ENCODE data around the gene CDX1. TPM values are rescaled to one million over a fixed set of nuclear protein-coding genes. Genes with fewer than 3 reads are reported as not detected.

CDX1 gene
- total RNA-seq, 1 donor from 2014 or later: not detected

DNA sequence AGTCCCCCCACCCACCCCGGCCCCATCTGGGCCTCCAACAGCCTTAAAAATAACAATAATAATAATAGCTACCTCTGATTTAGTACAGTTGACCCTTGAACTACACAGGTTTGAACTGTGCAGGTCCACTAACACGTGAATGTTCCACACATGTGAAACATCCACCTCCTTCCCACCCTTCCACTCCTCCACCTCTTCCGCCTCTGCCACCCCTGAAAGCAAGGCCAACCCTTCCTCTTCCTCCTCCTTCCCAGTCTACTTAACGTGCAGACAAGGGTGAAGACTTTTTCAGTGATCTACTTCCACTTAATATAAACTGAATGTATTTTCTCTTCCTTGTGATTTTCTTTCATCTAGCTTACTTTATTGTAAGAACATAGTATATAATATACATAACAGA, 21.7 kb upstream of the CDX1 start:
- DNase-seq (ENCODE audit: low read depth in 2 of 2): no peak

DNA sequence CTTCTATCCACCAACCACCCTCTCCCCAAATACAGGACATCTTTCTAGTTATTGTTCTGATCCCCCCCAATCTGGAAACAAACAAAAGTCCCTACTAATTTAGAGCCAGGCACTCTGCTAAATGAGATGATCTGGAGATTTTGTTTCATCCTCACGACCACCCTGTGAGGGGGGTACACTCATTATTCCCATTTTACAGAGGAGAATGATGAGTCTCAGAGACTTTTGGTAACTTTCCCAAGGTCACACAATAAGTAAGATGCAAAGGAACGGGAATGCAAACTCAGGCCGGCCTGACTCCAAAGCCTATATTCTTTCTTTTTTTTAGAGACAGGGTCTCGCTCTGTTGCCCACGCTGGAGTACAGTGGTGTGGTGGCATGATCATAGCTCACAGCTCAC, 20.3 kb upstream of the CDX1 start:
- no peak for DNase-seq (ENCODE audit: low read depth in 2 of 2)

DNA sequence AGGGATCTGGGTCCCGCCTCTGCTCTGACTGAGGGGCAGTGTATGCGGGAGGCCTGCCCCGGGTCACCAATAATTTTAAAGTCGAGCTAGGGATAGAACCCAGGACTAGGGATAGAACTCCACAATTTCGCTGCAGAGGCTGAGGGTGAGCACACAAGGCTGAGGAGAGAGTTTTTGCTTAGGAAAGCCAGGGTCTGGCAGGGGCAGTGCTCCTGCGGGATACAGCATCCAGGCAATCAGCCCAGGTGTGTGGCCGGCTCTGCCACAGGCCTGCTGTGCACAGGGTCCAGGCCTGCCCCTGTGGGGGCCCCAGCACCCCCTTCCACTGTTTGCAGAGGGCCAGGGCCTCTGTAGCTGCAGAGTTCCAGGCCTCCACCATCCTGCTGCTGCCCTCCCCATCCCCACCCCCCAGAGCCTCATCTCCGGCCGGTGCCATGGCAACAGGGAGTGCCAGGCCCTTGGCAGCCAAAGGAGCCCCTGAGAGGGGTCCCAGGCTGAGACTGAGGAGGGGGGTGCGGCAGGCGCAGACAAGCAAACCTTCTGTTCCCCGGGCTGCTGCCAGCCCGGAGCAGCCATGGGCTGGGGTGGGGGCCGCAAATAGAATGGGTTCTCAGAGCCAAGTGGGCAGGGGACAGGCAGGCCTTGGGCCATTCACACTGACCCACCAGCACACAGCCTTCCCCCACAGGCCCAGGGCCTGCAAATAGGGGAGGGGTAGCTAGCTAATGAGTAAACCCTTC, 19.5 kb upstream of the CDX1 start:
- no peak for DNase-seq (ENCODE audit: low read depth in 2 of 2)

DNA sequence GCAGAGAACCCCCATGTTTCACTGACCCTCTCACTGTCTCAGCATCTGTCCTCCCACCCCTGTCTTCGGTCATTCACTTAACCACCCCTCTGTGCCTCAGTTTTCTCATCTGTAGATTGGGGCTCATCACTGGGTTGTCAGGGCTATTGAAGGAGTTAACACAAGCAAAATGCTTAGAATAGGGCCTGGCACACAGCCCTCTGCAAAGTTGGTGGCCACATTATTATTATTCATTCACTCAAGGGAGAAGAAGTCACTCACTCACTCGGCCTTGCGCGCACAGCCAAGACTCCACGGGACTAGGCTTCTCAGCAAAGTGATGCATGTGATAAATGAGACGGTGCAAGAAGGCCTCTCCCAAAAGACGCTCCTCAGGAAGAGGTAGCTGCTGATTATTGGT, 18.9 kb upstream of the CDX1 start:
- no peak for DNase-seq (ENCODE audit: low read depth in 2 of 2)

DNA sequence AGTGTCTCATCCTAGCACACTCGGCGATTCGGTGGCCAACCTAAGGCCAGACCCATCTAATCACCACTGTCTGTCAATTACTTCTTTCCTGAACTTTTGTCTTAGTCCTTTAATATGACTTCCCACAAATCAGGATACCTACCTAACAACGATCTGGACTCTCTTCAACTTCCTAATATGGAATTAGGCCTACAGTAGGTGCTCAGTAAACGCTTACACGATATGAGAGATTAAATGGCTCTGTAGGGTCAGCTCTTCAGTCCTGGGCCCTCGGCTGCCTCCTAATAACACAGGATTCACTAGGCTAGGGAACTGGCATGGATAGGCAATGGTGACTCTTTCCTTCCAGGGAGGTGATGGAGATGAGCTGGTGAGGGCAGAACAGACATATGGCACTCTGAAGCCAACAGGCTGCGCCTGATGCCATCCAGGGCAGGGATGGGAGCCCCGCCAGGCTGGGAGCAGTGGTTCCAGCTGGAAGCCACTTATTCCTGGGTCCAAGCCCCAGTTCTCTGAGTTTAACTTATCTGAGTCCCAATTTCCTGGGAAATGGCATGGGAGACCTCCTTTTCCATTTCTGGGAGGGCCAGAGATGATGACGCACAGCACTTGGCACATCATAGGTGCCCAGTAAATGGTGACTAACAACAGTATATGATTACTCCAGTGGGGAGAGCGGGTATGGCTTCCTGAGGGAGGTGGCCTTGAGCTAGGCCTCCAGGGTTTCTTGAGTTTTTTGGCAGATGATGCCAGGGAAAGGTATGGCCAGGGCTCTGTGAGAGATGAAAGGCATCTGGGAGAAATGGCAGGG, 18.3 kb upstream of the CDX1 start:
- DNase-seq (ENCODE audit: low read depth in 2 of 2): no peak

DNA sequence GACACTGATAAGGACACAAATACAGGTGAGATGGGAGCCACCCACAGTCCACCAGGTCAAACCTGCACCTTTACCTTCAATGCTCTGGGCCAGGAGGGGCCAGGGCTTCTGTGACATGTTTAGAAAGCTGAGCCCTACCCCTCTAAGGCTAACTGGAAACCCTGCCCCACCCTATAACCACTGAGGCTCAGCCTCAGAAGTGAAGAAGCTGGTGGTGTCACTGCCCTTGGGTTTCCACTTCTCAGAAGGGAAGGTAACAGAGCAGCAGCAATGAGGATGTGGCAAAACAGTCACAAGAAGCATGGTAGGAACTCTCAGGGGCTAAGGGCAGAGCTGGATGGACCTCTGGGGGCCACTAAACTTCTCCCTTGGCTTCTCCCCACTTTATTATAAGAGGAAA, 17.0 kb upstream of the CDX1 start:
- DNase-seq (ENCODE audit: low read depth in 2 of 2): no peak

DNA sequence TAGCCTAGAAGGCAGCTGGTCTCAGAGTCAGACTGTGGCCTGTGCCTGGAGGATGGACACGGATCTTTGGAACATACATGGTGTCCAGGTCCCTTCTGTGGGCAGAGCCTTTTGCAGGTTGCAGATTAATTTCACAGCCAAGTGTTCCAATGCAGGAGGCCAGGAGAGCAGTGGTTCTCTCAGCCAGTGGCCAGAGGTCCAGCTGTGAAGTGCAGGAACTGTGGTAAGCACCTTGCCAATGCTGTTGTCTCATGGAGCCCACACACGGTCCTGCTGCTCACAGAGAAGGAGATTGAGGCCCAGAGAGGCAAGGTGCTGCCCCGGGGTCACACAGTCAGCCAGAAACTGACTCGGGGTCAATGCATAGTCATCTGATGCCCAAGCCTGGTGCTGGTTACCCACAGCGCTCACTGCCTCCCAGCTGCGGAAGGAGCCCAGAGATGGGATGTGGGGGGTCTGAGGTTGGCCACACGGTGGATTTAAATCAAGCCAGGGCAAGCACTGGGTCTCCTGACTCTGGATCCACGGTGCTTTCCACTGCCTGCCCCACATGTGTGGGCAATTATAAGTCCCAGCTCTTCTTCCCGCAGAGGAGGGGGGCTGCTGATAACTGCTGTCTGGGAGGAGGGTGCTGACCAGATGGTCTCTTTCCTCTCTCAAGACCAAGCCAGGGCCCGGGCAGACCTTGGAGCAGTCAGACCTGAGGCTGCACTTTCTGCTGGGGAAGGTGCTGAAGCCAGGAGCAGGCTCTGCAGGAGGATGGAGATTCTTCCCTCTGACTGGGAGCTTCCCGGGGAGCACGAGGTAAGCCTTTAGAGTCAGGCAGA, 13.7 kb upstream of the CDX1 start:
- DNase-seq (ENCODE audit: low read depth in 2 of 2): no peak

DNA sequence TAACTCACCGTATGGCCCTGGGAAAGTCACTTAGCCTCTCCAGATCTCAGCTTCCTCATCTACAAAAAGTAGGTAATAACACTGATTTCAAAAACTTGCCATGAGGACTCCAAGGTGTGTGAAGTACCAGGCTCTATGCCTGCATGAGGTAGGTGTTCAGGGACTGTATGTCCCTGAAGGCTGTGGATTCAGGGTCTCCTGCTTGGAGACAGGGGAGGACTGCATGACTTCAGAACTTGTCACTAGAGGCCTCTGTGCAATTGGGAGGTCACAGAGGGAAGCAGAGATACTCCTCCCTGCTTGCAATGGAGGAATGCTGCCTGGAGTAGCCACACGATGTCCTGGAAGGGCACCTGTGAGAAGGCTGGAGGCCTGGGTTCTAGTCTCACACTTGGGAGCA, 13.1 kb upstream of the CDX1 start:
- no peak for DNase-seq (ENCODE audit: low read depth in 2 of 2)

DNA sequence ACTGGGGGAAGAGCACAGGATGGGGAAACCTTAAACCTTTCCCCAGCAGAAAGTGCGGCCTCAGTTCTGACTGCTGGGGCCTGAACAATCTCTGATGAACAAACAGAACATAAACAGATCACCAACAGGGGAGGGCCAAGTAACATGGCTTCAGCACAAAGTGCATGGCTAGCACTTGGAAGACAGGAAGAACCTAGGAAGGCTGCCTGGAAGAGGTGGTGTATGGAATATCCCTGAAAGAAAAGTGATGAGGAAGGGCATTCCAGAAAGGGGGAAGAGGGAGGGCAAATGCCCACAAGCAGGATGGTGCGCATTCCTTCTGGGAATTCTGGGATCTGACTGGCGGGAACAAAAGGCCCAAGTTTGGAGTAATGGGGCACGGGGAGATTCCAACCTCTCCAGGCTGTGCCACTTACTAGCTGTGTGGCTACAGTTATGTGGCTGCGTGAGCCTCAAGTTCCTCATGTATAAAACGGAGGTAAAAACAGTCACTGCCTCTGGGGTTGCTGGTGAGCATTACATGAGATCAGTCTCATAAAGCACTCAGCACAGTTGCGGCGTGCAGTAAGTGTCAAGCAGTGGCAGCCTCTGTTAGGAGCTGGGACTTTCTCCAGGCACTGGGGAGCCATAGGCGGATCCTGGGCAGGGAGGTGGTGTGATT, 12.5 kb upstream of the CDX1 start:
- no peak for DNase-seq (ENCODE audit: low read depth in 2 of 2)

DNA sequence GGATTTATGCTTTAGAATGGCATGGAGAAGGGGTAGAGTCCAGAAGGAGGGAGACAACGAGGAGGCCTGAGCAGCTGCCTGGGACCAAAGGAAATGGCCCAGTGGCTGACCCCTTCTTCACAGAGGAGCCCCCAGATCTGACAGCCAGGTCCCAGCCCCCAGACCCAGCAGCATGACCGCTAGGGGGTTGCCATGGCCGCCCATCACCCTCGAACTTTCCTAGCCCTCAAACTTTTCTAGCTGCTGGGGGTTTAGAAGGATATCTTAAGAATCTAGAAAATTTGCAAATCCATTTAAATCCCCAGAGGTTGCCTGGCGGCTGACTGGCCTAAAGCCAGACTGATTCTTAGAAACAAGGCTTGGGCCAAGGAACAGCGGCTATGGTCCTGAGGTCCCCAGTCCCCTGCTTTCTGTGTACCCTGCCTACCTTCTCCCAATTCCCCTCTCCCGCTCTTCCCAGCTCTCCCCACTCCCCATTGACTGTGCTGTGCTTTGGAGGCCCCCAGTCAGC, 11.9 kb upstream of the CDX1 start:
- no peak for DNase-seq (ENCODE audit: low read depth in 2 of 2)

DNA sequence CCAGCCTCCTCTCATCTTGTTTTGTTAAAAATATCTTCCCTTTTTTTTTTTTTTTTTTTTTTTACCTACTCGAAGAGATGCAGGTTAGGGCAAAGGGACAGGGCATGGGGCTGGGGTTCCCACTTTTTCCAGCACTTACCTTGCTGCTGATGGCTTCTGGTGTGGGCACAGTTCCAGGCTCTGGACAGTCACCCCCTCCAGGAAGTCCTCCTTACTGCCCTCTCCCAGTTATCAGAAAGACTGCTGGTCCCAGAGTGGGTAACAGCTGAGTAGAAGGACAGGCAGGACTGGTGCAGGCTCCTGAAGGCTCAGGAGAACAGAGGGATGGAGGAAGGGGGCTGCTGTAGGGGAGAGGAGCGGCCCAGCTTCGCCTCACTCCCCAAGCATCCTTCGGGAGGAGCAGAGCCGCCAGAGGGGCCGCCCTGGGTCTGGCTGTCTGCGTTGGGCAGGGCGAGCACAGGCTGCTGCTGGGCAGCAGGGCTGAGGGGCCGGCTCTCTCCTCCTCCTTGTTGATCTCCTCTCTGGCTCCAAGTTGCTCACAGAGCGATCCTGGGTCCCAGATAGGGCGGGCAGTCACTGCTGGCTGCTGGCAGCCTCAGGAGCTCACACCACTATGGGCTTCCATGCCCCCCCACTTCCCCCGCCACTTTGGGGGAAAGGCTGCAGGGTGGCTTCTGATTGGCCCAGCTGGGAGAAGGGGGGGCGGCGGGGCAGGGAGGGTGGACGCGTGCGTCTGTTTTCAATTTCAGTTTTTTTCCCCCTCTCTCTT, 11.1 kb upstream of the CDX1 start, which contains the start of gene PDGFRB:
TSS of gene PDGFRB (minus strand) at position 588 of the 769 bp plus-strand sequence. CDS start 18,798 bp downstream, outside the sequence.
- peak; percentile 48 to 55 for DNase-seq (ENCODE audit: low read depth in 2 of 2)

DNA sequence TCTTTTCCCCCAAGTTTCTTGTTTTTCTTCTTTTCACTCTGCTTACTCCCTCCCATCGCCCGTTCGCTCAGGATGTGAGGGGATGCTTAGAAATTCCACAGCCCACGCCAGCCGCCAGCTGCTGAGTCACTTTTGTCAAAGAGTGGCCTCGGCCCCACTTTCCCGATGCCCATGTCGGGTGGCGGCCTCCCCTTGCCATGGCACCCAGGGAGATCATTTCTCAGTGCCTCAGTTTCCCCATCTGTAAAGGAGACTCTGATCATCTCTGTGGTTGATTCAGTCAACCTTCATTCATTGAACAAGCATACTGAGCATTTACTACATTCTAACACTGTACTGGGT, 10.6 kb upstream of the CDX1 start:
- DNase-seq (ENCODE audit: low read depth in 2 of 2): no peak

DNA sequence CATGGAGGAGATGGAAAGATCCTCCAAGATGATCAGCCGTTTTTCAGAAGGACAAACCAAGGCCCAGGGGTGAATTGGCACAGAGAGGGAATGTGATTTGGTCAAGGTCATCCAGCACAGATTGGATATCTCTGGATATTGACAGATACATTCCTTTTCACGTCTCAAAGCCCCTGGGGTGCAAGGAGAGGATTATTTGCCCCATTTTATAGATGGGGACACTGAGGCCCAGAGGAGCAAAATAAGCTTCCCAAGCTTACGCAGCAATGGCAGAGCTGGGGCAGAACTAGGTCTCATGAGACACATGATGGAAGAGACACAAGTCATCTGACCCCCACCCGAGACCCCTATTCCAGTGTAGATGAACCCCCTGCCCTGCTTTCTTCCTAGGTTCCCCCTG, 10.0 kb upstream of the CDX1 start:
- DNase-seq (ENCODE audit: low read depth in 2 of 2): no peak

DNA sequence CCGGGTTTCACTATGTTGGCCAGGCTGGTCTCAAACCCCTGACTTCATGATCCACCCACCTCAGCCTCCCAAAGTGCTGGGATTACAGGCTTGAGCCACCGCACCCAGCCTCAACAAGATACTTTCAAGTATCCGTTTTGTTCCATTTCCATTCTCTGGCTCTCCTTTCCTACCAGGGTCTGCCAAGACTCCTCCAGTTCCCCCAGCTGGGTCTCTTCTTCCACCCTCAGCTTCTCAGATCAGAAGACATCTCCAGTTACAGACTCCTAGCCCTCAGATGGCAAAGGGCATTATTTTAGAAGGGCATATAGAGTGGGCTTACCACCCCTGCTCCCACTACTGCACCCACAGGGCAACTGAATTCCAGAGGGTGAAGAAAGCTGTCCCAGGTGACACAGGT, 9.4 kb upstream of the CDX1 start:
- no peak for DNase-seq (ENCODE audit: low read depth in 2 of 2)

DNA sequence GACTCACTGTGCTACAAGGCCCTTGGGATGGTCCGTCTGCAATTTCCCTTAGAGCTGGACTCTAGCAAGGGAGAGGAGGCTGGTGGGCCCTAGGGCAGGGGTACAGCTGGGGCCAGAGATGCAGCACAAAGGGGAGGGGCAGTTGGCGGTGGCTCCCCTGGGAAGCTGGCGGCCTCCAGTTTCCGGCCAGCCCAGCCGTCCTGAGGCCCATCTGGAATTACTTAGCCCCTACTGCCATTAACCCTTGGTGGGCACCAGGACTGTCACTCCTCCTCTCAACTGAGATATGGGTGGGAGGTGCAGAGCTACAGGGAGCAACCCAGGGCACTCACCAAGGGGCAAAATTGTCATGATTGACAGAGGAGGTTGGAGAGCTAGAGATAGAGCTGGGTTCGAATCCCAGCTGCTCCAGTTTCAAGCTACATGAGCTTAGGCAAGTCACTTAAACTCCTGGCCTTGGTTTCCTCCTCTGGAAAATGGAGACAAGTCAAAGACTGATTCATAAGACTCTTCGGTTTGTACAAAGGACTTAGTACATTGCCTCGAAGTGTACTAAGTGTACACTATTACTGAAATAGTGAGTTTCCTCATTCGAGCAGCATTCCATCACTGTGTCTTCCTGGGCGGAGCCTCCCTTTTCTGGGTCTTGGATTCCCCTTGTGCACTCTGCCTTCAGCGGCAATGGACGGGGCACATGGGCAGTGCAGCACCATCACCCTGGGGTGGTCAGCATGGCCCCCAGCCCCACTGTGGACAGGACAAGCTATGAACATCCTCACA, 8.2 kb upstream of the CDX1 start:
- no peak for DNase-seq (ENCODE audit: low read depth in 2 of 2)

DNA sequence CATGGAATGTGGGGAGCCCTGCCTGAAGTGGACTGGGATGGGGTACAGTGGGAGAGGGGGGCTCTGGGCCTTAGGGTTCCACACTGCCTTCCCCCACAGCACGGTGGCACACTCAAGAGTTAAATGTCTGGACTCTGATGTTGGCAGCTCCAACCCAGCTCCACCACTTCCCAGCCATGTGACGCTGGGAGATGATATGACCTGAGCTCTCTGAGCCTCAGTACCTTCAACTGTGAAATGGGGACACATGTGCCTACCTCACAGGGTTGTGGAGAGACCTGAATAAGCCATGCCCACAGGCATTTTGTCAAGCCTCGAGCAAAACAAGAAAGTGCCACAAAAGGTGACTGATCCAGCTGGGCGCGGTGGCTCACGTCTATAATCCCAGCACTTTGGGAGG, 7.5 kb upstream of the CDX1 start:
- DNase-seq (ENCODE audit: low read depth in 2 of 2): no peak

DNA sequence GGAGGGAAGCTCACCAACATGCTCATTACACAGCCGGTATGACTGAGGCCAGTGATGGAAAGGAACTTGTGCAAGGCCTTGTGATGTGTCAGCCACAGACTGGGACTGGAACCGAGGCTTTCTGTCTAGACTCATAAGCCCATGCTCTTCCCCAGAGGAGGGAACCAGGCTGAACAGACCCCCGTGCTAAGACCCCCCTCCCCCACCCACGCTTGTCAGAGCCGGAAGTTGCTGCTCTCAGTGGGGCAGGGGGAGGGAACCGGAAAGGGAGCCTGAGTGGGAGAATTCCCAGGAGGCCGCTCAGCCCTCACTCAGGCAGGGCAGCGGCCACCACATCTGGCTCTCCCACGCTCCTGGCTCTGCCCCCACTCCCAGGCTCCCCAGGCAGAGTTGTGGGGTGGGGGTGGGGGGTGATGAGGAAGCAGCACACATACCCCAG, 6.8 kb upstream of the CDX1 start:
- DNase-seq (ENCODE audit: low read depth in 2 of 2): peak; percentile 23 to 36

DNA sequence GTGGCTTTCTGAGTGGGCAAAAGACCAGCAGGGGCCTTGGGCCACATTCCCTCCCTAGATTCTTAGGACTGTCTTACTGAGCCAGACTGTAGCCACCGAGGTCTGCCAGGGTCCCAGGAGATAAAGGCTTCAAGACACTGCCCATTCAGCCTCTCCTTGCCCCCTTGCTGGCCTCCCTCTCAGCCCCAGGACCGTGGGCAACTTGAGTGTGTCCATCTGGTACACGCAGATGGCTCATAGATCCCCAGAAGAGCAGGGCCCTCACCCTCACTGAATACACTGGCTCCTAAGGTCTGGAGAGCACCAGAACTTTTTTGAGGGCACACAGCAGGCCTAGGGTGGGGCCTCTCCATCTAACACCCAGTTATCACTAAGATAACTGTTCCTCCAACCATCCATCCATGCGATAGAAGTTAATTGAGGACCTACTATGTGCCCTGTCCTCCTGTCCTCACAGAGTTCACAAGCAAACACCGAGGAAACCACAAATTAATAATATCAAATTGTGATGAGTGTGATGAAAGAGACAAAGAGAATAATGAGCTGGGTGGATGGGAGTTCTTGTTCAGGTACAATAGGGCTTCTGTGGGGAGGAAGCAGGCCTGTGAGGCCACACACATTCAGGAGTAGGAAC, 6.0 kb upstream of the CDX1 start:
- DNase-seq (ENCODE audit: low read depth in 2 of 2): no peak

All from lung microvascular endothelial cell (primary cell).